DND-41 (cell line): ENCODE measurements around the gene RPGR.

ENCODE experiments used
- ATAC-seq: fragments of 200-7000 bp; cut with Tn5 transposase; 3 replicates; pipeline ENCODE4 v1.9.1; 2021; ENCODE audit warnings: low read depth; ENCODE audit not compliant: insufficient read depth
- DNase-seq: peaks from one replicate; pipeline ENCODE4 v3.0.0-alpha.2; 2020
- H2AFZ ChIP-seq: 2 replicates; pipeline ENCODE4 v1.6.0; 2012; ENCODE audit warnings: low read depth, low read length
- H3K27ac ChIP-seq: 2 replicates; pipeline ENCODE4 v1.5.1; 2012; ENCODE audit warnings: low read length, inconsistent platforms
- H3K27me3 ChIP-seq: fragments of 200-600 bp; sonication (generic); 2 replicates; pipeline ENCODE4 v1.6.0; 2012; ENCODE audit warnings: low read length, mild to moderate bottlenecking, inconsistent platforms; ENCODE audit not compliant: insufficient read depth, poor library complexity
- H3K36me3 ChIP-seq: 2 replicates; pipeline ENCODE4 v1.5.1; 2012; ENCODE audit warnings: low read length, inconsistent platforms; ENCODE audit not compliant: insufficient read depth
- H3K4me1 ChIP-seq: 2 replicates; pipeline ENCODE4 v1.5.1; 2012; ENCODE audit warnings: mild to moderate bottlenecking, low read length; ENCODE audit not compliant: insufficient read depth
- H3K4me2 ChIP-seq: 2 replicates; pipeline ENCODE4 v1.6.0; 2012; ENCODE audit warnings: mild to moderate bottlenecking, moderate library complexity, low read length, inconsistent platforms; ENCODE audit not compliant: insufficient read depth
- H3K4me3 ChIP-seq, 2 experiments: fragments of 200-600 bp in 1 of 2; shearing (Covaris generic) in 1 of 2; 2 replicates each; pipeline ENCODE4 v1.5.1; 2012 to 2016; ENCODE audit warnings: inconsistent platforms in 2 of 2, low read length in 2 of 2, mild to moderate bottlenecking in 2 of 2, low read depth in 1 of 2, moderate library complexity in 1 of 2
- H3K79me2 ChIP-seq: 2 replicates; pipeline ENCODE4 v1.6.0; 2012; ENCODE audit warnings: low read length, inconsistent platforms; ENCODE audit not compliant: insufficient read depth
- H3K9ac ChIP-seq: 2 replicates; pipeline ENCODE4 v1.6.0; 2012; ENCODE audit warnings: low read depth, mild to moderate bottlenecking, inconsistent platforms, low read length, moderate library complexity
- H3K9me3 ChIP-seq: 2 replicates; pipeline ENCODE4 v1.5.1; 2012; ENCODE audit warnings: low read length, moderate library complexity, mild to moderate bottlenecking, inconsistent platforms; ENCODE audit not compliant: insufficient read depth, severe bottlenecking
- H4K20me1 ChIP-seq: 2 replicates; pipeline ENCODE4 v1.6.0; 2012; ENCODE audit warnings: low read length; ENCODE audit not compliant: insufficient read depth
- EZH2 ChIP-seq: IDR thresholded peaks from 3 replicates; pipeline ENCODE4 v1.6.1; 2012; ENCODE audit warnings: borderline replicate concordance, low read depth, mild to moderate bottlenecking, moderate library complexity, low read length, inconsistent platforms; ENCODE audit not compliant: severe bottlenecking
- TF ChIP-seq, protein P1 (sequence below): IDR thresholded peaks from 2 replicates; pipeline ENCODE4 v1.5.1; 2012; ENCODE audit warnings: borderline replicate concordance, low read length, moderate library complexity, mild to moderate bottlenecking; ENCODE audit not compliant: poor library complexity, severe bottlenecking; ENCODE audit errors: extremely low read depth

RPGR gene

GRCh38 chrX:38220415-38221390, 106.6 kb downstream of the RPGR start, which contains the start of gene SRPX:
SRPX (minus strand) TSS chrX:38220871; CDS start chrX:38220792, 79 bp downstream.
- ATAC-seq (no peak), DNase-seq (no peak)
- Histone ChIP-seq H3K4me2 (no peak within 1 kb of the TSS), H3K4me1 (no peaks in the 10 kb centered on the region), H3K27ac (no peak within 1 kb of the TSS), H3K9ac (no peak within 1 kb of the TSS), H3K9me3 (no peaks in the 10 kb centered on the region), H4K20me1 (no peaks in the 10 kb centered on the region), H3K36me3 (no peaks in the 10 kb centered on the region), H2AFZ (no peak within 1 kb of the TSS), H3K4me3 (no peak within 1 kb of the TSS), H3K79me2 (no peaks in the 10 kb centered on the region), H3K27me3 (no peaks in the 10 kb centered on the region)
- TF ChIP-seq, protein P1, sequence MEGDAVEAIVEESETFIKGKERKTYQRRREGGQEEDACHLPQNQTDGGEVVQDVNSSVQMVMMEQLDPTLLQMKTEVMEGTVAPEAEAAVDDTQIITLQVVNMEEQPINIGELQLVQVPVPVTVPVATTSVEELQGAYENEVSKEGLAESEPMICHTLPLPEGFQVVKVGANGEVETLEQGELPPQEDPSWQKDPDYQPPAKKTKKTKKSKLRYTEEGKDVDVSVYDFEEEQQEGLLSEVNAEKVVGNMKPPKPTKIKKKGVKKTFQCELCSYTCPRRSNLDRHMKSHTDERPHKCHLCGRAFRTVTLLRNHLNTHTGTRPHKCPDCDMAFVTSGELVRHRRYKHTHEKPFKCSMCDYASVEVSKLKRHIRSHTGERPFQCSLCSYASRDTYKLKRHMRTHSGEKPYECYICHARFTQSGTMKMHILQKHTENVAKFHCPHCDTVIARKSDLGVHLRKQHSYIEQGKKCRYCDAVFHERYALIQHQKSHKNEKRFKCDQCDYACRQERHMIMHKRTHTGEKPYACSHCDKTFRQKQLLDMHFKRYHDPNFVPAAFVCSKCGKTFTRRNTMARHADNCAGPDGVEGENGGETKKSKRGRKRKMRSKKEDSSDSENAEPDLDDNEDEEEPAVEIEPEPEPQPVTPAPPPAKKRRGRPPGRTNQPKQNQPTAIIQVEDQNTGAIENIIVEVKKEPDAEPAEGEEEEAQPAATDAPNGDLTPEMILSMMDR, result no peak
- TF ChIP-seq EZH2, result no peak

GRCh38 chrX:38220024-38220414, 107.3 kb downstream of the RPGR start:
- Histone ChIP-seq H3K4me1 (no peaks in the 10 kb centered on the region), H3K36me3 (no peaks in the 10 kb centered on the region), H3K9ac (no peak overlapping the region), H4K20me1 (no peaks in the 10 kb centered on the region), H3K27ac (no peak overlapping the region), H3K27me3 (no peaks in the 10 kb centered on the region), H3K4me3 (no peak overlapping the region), H3K4me2 (no peak overlapping the region), H3K9me3 (no peaks in the 10 kb centered on the region), H2AFZ (no peak overlapping the region), H3K79me2 (no peaks in the 10 kb centered on the region)
- no peak for ATAC-seq
- no peak for TF ChIP-seq EZH2
- TF ChIP-seq, protein P1, result no peak
- no peak for DNase-seq
